Measurements from ENCODE around the gene PNMA8A.

The PNMA8A gene

DNA sequence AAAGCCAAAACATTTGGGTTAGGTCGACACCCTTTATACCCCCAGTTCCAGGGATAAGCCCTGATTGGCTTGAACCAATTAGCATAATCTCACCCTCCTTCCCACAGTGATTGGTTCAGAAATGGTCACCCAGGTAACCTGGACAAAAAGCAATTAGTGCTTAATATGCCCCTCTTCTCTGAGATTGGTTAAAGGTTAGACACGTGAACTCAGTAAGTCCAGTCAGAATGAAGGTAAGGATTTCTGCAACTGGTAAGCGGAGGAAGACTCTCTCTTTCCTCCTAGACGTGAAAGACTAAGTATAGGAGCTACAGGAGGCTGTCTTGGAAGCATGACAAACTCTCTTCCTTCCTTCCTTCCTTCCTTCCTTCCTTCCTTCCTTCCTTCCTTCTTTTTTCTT, 41.4 kb downstream of the PNMA8A start:
- no peak for DNase-seq (ENCODE audit: low spot score)
- no peak overlapping the region for H3K4me3 ChIP-seq
- no peak overlapping the region for H3K27ac ChIP-seq
- no peak for TF ChIP-seq CTCF (IDR thresholded peaks at IDR 0.05)

DNA sequence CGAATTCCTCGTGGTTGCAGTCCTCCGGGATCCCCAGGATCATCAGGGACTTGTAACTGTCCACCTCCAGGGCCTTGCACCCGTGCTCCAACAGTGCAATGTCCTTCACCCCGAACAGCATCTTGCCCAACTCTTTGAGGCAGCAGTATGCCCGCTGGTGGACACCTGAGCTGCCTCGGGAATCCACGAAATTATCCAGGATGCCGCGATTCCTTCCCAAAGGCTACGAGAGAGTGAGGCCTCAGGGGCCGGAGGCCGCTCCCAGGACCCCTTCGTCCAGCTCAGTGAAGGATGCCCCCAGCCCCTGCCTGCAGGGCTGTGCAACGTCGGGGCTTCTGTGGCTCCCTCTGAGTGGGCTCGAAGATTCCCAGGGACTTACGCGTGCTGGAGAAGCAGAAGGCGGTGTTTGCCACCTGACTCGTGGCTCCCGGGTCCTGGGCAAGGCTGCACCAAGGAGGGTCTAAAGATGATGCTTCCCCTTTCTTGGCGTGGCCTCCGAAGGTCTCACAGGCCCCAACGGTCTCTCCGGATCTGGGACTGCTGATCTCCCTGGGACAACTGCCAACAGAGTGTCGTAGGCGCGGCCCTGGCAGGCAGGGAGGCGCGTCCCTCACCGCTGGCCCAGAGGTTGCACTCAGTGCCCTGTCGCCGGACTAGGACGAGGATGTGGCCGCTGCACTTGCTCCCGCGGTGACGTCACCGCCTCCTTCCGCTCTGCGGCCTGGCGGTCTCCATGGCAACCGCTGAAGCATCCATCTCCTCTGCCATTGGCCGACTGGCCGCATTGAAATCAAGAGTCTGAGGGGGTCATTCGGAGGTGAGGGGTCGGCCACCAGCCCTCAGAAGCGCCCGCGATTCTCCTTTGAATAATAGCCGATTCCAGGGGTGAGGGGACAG, 42.9 kb downstream of the PNMA8A start, which contains the start of gene PNMA8C:
Gene PNMA8C (minus strand): TSS at position 698 of the 897 bp plus-strand sequence. CDS start 577 bp downstream, at position 121.
- Histone ChIP-seq H3K27ac (peak within 1 kb of the TSS; percentile 83 to 88), H3K4me3 (peak within 1 kb of the TSS; percentile 75)
- no peak for DNase-seq (ENCODE audit: low spot score)
- no peak for TF ChIP-seq CTCF (IDR thresholded peaks at IDR 0.05)

- no peak for DNase-seq (ENCODE audit: low spot score)
- no peak for TF ChIP-seq CTCF (IDR thresholded peaks at IDR 0.05)
- peak overlapping the region; percentile 75 for H3K4me3 ChIP-seq
- peak overlapping the region; percentile 83 to 88 for H3K27ac ChIP-seq
Measured at GRCh38 chr19:46427518-46428045, 43.8 kb downstream of the PNMA8A start.

GRCh38 chr19:46426506-46427162, 44.7 kb downstream of the PNMA8A start:
- no peak for TF ChIP-seq CTCF (IDR thresholded peaks at IDR 0.05)
- Histone ChIP-seq H3K27ac (peak overlapping the region; percentile 52 to 88), H3K4me3 (peak overlapping the region; percentile 75)
- no peak for DNase-seq (ENCODE audit: low spot score)

- no peak for DNase-seq (ENCODE audit: low spot score)
- no peak for TF ChIP-seq CTCF (IDR thresholded peaks at IDR 0.05)
- Histone ChIP-seq H3K27ac (peak overlapping the region; percentile 52 to 88), H3K4me3 (peak overlapping the region; percentile 75)
Measured at GRCh38 chr19:46426035-46426505, 45.3 kb downstream of the PNMA8A start.

DNA sequence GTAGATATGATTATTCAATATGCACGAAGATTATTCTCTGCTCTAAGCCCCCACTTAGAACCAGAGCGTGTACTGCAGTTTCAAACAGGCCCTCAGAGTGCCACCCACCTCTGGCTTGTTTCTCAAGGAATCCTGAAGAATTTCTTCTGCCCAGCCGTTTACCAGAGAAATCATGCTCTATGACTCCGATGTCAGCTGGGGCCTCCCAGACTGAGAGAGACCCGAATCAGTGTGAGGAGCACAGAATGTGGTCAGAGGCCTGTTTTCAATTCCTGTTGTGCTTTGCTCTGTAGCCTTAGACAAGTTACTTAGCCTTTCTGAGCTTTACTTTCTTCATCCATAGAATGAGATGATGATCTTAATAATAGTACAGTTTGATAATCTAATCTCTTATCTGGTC, 48.2 kb downstream of the PNMA8A start:
- H3K4me3 ChIP-seq: no peak overlapping the region
- H3K27ac ChIP-seq: no peak overlapping the region
- DNase-seq (ENCODE audit: low spot score): no peak
- no peak for TF ChIP-seq CTCF (IDR thresholded peaks at IDR 0.05)
